Measurements from ENCODE around the gene C6orf89.
"Not testable (repeated sequence)": the region's sequence is repeated elsewhere in the genome, so short reads cannot be mapped to it uniquely, and the experiment has no call there.

C6orf89 gene

GRCh38 chr6:36924131-36924530 lies 38.4 kb downstream of the C6orf89 start:
- DNase-seq (ENCODE audit: low read depth in 2 of 2) = no peak

DNA sequence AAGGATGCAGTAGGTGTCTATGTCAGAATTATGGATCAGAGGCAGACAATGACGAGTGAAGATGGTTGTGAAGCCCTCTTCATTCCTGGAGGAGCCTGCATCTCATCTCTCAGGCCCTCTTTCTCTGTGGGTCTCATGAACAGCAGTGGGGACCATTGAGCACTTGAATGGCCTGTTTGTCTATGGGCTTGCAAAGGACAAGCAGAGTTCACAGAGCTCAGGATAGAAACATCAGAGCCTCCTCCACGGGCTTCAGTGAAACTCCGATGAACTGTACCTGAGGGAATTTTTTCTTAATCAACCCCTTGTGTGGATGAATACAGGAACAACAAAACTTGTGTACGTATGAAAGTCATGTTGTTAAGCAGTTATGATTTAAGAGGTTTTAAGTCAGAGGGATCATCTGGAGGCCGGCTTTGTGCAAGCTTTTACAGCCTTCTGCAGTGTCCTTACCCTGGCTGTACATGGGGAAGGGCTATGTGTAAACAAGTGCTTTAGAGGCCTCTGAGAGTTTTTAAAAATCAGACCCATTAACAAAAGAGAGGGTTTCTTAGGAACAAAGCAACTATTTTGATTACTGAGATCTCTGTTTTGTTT lies 39.1 kb downstream of the C6orf89 start:
- DNase-seq (ENCODE audit: low read depth in 2 of 2) = no peak

DNA sequence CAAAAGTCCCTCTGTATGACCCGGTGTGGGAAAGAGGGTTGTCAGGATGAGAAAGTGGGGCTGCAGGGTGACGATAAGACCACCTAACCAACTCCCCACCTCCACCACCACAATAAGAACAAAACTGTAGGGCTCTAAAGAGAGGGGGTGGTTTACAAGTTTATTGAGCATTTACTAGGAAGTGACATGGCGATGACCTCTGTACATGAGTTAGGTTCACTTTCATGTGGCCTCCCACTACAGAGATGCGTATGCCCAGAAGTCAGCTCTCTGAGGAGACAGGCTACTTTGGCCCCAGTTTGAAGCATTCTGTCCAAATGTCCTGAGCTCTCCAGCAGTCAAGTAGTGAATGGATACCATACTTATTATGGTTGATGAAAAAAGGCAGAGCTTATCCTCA lies 40.1 kb downstream of the C6orf89 start:
- no peak for DNase-seq (ENCODE audit: low read depth in 2 of 2)

- DNase-seq (ENCODE audit: low read depth in 2 of 2) = no peak
These were observed 41.2 kb downstream of the C6orf89 start for GRCh38 chr6:36926708-36927513.

DNA sequence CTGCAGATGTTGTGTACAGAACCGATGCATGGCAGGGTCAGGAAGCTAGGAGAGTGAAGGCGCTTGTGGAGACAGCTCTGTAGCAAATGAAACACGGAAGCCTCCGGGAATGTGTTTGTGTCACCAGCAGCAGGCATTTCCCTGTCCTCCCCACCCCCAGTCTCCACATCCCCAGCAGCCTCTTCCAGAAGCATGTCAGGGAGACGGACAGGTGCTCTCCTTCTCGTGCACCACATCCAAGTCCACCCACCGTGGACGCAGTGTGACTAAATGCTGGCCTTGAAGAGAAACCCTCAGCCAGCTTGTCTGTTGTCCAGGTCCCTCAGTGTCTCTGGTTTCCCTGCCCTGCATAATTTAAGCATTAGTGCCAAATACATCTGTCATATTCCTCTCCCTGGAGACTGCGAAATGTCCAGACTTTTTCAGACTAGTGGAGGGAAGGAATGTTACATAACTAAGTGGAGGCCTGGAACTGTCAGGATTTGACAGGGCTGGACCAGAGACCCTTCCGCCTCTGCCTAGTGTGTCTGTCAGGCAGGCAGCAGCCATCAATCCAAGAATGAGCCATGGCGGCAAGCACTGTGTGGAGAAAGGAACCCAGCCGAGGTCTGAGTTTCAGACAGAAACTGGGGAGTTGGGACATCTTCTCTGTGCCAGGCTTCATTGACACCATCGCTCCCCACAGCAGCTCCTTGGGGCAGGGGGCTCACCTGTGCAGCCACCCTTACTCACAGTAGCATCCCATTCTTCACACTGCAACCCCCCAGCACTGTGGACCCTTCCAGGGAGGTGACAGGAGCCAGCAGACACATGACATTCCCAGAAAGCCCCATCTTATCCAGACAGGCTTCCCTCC lies 42.2 kb downstream of the C6orf89 start:
- no peak for DNase-seq (ENCODE audit: low read depth in 2 of 2)

DNA sequence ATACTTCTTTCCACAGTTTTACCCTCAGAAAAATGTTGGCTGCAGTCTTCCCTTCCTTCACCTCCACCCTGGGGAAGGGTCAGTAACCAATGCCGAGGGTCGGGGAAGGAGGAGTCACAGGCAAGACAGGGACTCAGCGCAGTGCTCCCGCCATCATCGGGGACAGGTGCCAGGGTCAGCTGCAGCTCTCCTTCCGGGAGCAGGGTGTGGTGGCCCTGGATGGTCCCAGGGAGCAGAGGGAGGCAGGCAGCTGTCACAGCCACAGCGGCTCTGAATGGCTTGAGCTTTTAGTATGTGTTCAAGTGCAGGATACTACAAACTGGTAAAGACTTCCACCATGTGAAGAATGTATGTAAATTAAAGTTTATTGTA lies 42.8 kb downstream of the C6orf89 start:
- no peak for DNase-seq (ENCODE audit: low read depth in 2 of 2)

GRCh38 chr6:36929152-36929551 lies 43.4 kb downstream of the C6orf89 start:
- no peak for DNase-seq (ENCODE audit: low read depth in 2 of 2)

- DNase-seq (ENCODE audit: low read depth in 2 of 2) = no peak
These were observed 43.9 kb downstream of the C6orf89 start for GRCh38 chr6:36929607-36930006.

- DNase-seq (ENCODE audit: low read depth in 2 of 2) = no peak
These were observed 44.7 kb downstream of the C6orf89 start for GRCh38 chr6:36930483-36930882.

GRCh38 chr6:36933102-36933501 lies 47.4 kb downstream of the C6orf89 start:
- DNase-seq (ENCODE audit: low read depth in 2 of 2) = no peak

GRCh38 chr6:36933519-36933918 lies 47.8 kb downstream of the C6orf89 start:
- no peak for DNase-seq (ENCODE audit: low read depth in 2 of 2)

GRCh38 chr6:36934901-36935300 lies 49.1 kb downstream of the C6orf89 start:
- DNase-seq (ENCODE audit: low read depth in 2 of 2) = no peak

- no peak for DNase-seq (ENCODE audit: low read depth in 2 of 2)
These were observed 51.1 kb downstream of the C6orf89 start for GRCh38 chr6:36936824-36937223.

GRCh38 chr6:36937896-36938295 lies 52.1 kb downstream of the C6orf89 start:
- DNase-seq (ENCODE audit: low read depth in 2 of 2) = no peak

DNA sequence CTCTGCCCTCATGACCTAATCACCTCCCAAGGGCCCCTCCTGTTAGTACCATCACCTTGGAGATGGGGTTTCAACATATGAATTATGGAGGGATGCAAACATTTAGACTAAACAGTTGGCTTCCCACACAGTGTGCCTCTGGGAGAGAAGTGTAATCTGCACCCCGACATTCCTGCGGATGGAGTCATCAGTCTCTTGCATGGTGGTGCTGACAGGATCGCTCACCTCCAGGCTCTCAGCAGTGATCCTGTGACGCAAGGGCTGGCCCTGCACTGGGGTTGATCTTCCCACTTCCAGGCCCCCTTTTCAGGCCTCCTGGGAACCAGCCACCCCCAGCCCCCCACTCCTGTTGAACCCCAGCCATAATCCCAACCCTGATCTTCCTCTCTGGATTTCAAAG lies 52.8 kb downstream of the C6orf89 start:
- DNase-seq (ENCODE audit: low read depth in 2 of 2) = no peak

- not testable (repeated sequence) for DNase-seq (ENCODE audit: low read depth in 2 of 2)
These were observed 53.3 kb downstream of the C6orf89 start for GRCh38 chr6:36939005-36939404.

DNA sequence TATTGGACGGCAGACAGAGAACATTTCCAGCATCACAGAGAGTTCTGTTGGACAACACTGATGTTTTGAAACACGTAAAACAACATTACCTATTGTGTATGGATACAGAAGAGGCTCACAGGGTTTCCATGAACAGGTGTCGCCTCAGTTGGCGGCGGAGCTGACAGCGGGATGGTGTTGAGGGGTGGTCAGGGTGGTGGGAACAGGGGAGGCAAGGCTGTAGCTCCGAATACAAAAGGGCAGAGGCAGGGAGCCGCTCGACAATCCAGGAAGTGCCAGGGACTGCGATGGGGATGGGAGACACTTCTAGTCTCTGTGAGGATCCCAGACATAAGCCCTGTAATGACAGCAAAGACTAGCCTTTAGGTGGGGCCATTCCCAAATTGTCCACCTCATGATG lies 54.3 kb downstream of the C6orf89 start:
- DNase-seq (ENCODE audit: low read depth in 2 of 2) = no peak

DNA sequence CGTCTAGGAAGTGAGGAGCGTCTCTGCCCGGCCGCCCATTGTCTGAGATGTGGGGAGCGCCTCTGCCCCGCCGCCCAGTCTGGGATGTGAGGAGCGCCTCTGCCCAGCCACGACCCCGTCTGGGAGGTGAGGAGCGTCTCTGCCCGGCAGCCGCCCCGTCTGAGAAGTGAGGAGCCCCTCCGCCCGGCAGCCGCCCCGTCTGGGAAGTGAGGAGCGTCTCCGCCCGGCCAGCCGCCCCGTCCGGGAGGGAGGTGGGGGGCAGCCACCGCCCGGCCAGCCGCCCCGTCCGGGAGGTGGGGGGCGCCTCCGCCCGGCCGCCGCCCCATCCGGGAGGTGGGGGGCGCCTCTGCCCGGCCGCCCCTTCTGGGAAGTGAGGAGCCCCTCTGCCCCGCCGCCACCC lies 55.8 kb downstream of the C6orf89 start:
- DNase-seq (ENCODE audit: low read depth in 2 of 2) = not testable (repeated sequence)

- DNase-seq (ENCODE audit: low read depth in 2 of 2) = not testable (repeated sequence)
These were observed 56.6 kb downstream of the C6orf89 start for GRCh38 chr6:36942329-36942728.

GRCh38 chr6:36944650-36945049 lies 58.9 kb downstream of the C6orf89 start:
- DNase-seq (ENCODE audit: low read depth in 2 of 2) = no peak

GRCh38 chr6:36945301-36945700 lies 59.5 kb downstream of the C6orf89 start:
- DNase-seq (ENCODE audit: low read depth in 2 of 2) = no peak

DNA sequence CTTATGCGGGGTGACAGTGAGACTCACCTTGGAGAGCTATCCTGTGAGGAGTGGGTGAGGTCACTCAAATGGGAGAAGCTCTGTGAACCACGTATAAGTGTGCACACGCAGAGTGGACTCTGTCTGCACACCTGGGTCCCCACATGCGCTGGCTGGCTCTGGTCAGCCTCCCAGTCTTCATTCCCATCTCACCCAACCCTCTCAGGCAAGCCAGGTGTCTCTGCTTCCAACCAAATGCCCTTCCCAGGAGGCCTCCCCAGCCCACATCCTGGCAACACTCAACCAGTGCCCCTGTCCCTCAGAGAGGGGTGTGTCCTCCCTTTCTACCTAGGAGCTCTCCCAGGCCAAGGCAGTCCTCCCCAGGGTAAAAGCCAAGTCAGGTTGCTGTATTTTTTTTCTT lies 60.8 kb downstream of the C6orf89 start:
- DNase-seq (ENCODE audit: low read depth in 2 of 2) = no peak
